Tibial nerve (tissue), 4 donors: ENCODE results near the gene IGF2. TPM values are rescaled to one million over a fixed set of nuclear protein-coding genes. Genes with fewer than 3 reads are reported as not detected.

Source experiments
- DNase-seq, 2 donors: peaks; one replicate each; pipeline ENCODE4 v3.0.0-alpha.2; 2019; ENCODE audit warnings: low spot score in 2 of 2
- H3K27ac ChIP-seq, 4 donors: fragments of 200-600 bp; sonication (generic) in 3 of 4; one replicate each; pipeline ENCODE4 v1.5.1; 2017 to 2019; ENCODE audit warnings: mild to moderate bottlenecking in 1 of 4
- H3K27me3 ChIP-seq, 2 donors: fragments of 200-600 bp; sonication (generic) in 1 of 2; one replicate each; pipeline versions ENCODE4 v1.5.1 to v1.6.0; 2017 to 2019
- H3K36me3 ChIP-seq, 3 donors: fragments of 200-600 bp; sonication (generic); one replicate each; pipeline ENCODE4 v1.5.1; 2018 to 2019
- H3K4me1 ChIP-seq, 4 donors: fragments of 200-600 bp; sonication (generic) in 3 of 4; one replicate each; pipeline ENCODE4 v1.5.1; 2017 to 2019
- H3K4me3 ChIP-seq, 4 donors: fragments of 200-600 bp; sonication (generic) in 3 of 4; one replicate each; pipeline ENCODE4 v1.5.1; 2017 to 2019; ENCODE audit warnings: mild to moderate bottlenecking in 1 of 4, moderate library complexity in 1 of 4
- H3K9me3 ChIP-seq, 4 donors: fragments of 200-600 bp; sonication (generic) in 3 of 4; one replicate each; pipeline ENCODE4 v1.5.1; 2017 to 2019
- CTCF ChIP-seq, 5 experiments: fragments of 200-600 bp in 3 of 5; fragments of 450-650 bp in 2 of 5; sonication (generic) in 3 of 5; IDR thresholded peaks; one replicate each; pipeline ENCODE4 v1.5.1; 2016 to 2019; ENCODE audit warnings: antibody characterized with exemption in 5 of 5, mild to moderate bottlenecking in 3 of 5, moderate library complexity in 2 of 5
- EP300 ChIP-seq, 2 donors: sonication (generic); formaldehyde crosslinking; IDR thresholded peaks; one replicate each; pipeline ENCODE4 v1.6.1; 2017; ENCODE audit warnings: antibody characterized with exemption in 2 of 2, mild to moderate bottlenecking in 1 of 2
- POLR2A ChIP-seq, 2 donors: fragments of 450-650 bp; IDR thresholded peaks; one replicate each; pipeline ENCODE4 v1.6.1; 2017; ENCODE audit warnings: antibody characterized with exemption in 2 of 2, mild to moderate bottlenecking in 2 of 2, moderate library complexity in 2 of 2
- WGBS, 2 donors: methylation state at CpG; one replicate each; pipeline ENCODE4 v1.1.5; 2018; 5-methylcytosine and 5-hydroxymethylcytosine counted together
- total RNA-seq, 4 donors: library from RNA; depleted of rRNA; stranded (reverse); fragments of >200 nt; gene quantifications; one replicate each; pipeline ENCODE4 v1.1.0, GENCODE V29; 2016

Gene IGF2
- total RNA-seq, 4 donors from 2014 or later = 131 to 246 (median 173) TPM

GRCh38 chr11:2123628-2123960 lies 15.6 kb downstream of the IGF2 start:
- peaks cover 0 to 17% (median 0%) of the 10 kb centered on the region in 4 donors for H3K4me1 ChIP-seq
- H3K27me3 ChIP-seq = peaks cover 0 to 24% of the 10 kb centered on the region in 2 donors
- DNase-seq = no peak
- 85 to 90% methylated on average over 7 of the region's 7 CpGs for WGBS, 2 donors
- no peak overlapping the region for H3K4me3 ChIP-seq
- no peaks in the 10 kb centered on the region for H3K9me3 ChIP-seq
- no peak overlapping the region for H3K27ac ChIP-seq
- H3K36me3 ChIP-seq = no peaks in the 10 kb centered on the region
- TF ChIP-seq POLR2A (IDR thresholded peaks at IDR 0.05) (no peak), EP300 (IDR thresholded peaks at IDR 0.05) (no peak), CTCF (IDR thresholded peaks at IDR 0.05) (no peak)

GRCh38 chr11:2122907-2123627 lies 16.1 kb downstream of the IGF2 start:
- no peaks in the 10 kb centered on the region for H3K36me3 ChIP-seq
- TF ChIP-seq CTCF (IDR thresholded peaks at IDR 0.05) = no peak
- no peak for TF ChIP-seq EP300 (IDR thresholded peaks at IDR 0.05)
- no peak for TF ChIP-seq POLR2A (IDR thresholded peaks at IDR 0.05)
- WGBS, 2 donors = 61 to 62% methylated on average over 8 to 12 of the region's 13 CpGs
- peaks cover 0 to 24% of the 10 kb centered on the region in 2 donors for H3K27me3 ChIP-seq
- H3K4me3 ChIP-seq = no peak overlapping the region
- no peak for DNase-seq
- H3K9me3 ChIP-seq = peaks cover 0 to 1% (median 0%) of the 10 kb centered on the region in 4 donors
- peaks cover 0 to 17% (median 0%) of the 10 kb centered on the region in 4 donors for H3K4me1 ChIP-seq
- H3K27ac ChIP-seq = no peak overlapping the region

GRCh38 chr11:2122222-2122906 lies 16.8 kb downstream of the IGF2 start:
- Histone ChIP-seq H3K9me3 (peaks cover 0 to 8% (median 0%) of the 10 kb centered on the region in 4 donors), H3K27ac (no peak overlapping the region), H3K4me3 (no peak overlapping the region), H3K4me1 (peaks cover 0 to 17% (median 0%) of the 10 kb centered on the region in 4 donors), H3K27me3 (peaks cover 0 to 24% of the 10 kb centered on the region in 2 donors), H3K36me3 (no peaks in the 10 kb centered on the region)
- no peak for TF ChIP-seq CTCF (IDR thresholded peaks at IDR 0.05)
- no peak for TF ChIP-seq EP300 (IDR thresholded peaks at IDR 0.05)
- TF ChIP-seq POLR2A (IDR thresholded peaks at IDR 0.05) = no peak
- WGBS, 2 donors = 21 to 29% methylated on average over 15 to 19 of the region's 19 CpGs
- no peak for DNase-seq

- Histone ChIP-seq H3K27me3 (peaks cover 0 to 24% of the 10 kb centered on the region in 2 donors), H3K4me1 (peaks cover 0 to 17% (median 0%) of the 10 kb centered on the region in 4 donors), H3K36me3 (no peaks in the 10 kb centered on the region), H3K27ac (no peak overlapping the region), H3K9me3 (peaks cover 0 to 17% (median 0%) of the 10 kb centered on the region in 4 donors), H3K4me3 (no peak overlapping the region)
- no peak for DNase-seq
- WGBS, 2 donors = 81 to 82% methylated on average over 21 of the region's 21 CpGs
- TF ChIP-seq CTCF (IDR thresholded peaks at IDR 0.05) = no peak
- TF ChIP-seq EP300 (IDR thresholded peaks at IDR 0.05) = no peak
- no peak for TF ChIP-seq POLR2A (IDR thresholded peaks at IDR 0.05)
Observed at GRCh38 chr11:2121227-2122130, 17.7 kb downstream of the IGF2 start.
